Middle frontal gyrus (tissue), 1 donor: ENCODE measurements around the gene RASA1.

ENCODE experiments used
- DNase-seq: peaks from one replicate; pipeline ENCODE4 v3.0.0-alpha.2; 2015; ENCODE audit warnings: low spot score; ENCODE audit errors: extremely low spot score

The RASA1 gene

DNA sequence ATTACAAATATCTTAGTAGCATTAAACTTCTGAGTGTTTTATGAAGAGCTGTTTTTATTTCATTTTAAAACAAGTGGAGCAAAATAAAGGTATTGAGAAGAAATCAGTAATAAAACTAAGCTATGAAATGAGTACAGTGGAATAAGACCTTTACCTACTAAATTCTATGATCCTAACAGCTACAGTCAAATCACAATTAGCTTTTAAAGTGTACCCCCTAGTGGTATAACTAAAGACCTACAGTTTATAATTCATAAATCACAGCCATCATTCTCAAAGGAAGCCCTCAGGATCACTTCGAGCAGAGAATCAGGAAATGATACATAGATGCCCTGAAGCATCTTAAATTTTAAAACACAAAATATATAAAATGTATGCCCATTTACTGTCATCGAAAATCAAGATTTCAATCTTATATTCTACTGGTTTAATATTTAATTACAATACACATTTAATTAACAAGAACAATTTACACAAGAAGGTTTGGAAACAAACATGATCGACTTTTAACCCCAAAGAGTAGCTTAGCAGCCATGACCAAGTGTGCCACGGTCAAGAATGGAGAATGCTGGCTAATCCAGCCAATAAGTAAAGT lies 132.7 kb downstream of the RASA1 start:
- no peak for DNase-seq

DNA sequence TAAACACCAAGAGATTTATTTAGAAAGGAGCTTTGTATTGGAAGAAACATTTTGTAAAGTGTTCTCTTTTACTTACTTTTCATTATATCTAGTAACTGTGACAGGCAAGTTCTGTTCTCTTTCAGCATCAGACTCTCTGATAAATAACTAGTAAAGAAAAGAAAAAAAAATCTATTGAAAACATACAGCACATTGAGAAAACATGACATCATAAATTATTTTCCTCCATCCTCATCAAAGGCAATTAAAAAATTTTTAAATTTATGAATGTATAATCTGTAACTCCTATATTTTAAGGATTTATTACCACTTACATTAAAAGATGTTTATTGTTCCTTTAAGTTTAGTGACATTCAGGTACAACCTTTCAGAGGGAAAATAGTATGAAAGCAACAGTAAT lies 133.9 kb downstream of the RASA1 start:
- DNase-seq = no peak

DNA sequence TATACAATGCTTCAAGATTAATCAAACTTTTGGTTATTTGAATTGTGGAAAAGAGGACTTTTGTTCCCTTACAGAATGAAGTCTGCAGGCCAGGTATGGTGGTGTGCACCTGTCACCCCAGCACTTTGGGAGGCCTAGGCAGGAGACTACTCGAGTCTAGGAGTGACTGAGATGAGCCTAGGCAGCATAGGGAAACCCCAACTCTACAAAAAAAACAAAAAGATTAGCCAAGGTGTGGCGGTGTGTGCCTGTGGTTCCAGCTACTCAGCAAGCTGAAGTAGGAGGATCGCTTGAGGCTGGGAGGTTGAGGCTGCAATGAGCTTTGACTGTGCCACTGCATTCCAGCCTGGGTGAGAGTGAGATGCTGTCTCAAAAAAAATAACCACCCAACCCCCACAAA lies 135.7 kb downstream of the RASA1 start:
- DNase-seq = no peak

DNA sequence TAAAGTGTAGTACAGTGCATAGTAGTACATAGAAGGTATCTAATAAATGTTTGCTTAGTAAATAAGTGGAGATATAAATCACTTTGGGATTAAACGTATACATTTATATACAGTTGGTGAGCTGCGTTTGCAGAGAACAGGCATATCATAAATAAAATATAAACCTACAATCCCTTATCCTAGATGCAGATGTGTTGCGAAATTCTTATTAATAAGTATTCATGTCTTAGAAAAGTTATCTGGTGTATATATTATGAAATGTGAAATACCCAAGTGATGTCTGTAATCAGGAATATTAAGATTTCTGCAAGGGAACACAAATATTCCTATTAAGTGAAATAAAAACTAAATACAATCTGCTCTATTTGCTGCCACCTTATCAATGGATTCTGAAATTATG lies 136.2 kb downstream of the RASA1 start:
- DNase-seq = no peak

DNA sequence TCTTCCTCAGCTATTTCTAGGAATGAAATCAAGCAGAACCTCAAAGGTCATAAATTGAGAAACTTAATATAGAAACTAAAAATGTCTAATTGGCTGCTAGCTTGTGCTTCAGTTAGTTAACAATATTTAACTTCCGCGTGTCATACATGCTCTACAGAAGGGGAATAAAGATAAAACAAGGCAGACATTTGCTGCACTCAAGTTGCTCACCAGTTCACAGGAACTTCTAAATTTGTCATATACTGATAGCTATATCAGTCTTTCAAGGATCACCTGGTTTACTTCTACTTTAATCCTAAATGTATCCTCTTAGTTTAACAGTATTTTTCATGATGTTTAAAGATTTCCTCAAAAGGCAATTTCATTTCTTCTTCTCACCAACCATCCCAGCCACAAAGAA lies 136.7 kb downstream of the RASA1 start:
- DNase-seq = no peak

DNA sequence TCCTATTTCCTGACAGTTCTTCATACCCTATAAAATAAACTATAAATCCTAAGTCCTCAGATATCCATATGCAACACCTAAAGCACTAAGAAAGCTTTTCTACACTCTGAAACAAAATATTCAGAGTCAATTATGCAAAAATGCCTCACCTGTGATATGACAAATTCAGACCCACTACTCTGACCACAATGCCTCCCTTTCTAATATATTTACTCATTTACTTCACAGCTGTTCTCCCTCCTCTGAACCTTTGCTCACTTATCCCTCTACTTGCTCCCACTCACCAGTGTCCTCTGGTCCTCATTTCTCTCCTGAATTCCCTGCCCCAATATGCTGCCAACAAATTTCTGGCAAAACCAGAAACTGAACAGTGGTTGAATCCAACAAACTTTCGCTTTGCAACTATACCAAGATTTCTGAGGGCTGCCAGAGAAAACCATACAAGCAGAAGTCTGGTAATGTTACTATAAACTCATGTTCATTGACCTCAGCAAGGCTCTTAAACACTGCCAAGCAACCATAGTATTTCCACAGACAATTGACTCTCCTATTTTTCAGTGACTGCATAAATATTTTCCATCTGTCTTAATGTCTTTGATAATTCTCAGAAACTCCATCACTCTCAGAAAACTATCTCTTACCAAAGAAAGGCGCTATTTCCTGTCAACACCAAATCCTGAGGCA lies 137.9 kb downstream of the RASA1 start:
- DNase-seq = no peak

DNA sequence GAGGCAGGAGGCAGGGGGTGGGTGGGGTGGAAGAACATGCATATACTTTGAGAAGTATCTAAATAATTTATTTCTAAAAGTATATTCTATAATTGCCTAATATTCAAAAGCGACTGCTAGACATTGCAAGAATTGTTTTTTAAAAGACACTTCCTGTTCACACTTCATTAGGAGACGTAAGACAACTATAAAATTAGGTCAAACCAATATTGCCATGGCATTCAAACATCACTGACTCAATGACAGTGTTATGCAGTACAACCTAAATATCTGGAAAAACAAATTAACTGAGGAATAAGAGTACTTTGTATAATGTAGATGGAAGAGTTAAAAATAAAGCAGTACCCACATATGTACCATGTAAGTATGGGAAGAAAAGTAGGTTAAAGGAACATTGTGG lies 140.5 kb downstream of the RASA1 start:
- DNase-seq = no peak

DNA sequence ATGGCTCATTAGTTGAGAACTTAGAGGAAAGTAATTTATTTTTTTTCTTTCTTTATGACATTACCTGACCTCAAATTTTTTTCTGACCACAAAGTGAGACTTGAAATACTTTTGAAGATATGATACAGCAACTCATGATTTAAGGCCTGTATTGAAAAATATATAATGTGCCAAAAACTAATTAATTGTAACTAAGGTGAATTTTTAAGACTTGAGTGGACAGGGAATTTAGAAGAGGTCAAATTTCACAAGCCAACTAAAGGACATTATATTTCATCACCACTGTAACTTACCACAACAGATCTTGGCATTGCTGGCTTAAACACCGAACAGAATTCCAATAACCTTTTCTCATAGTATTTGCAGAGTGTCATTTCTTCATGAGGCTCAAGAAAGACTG lies 143.2 kb downstream of the RASA1 start:
- no peak for DNase-seq

DNA sequence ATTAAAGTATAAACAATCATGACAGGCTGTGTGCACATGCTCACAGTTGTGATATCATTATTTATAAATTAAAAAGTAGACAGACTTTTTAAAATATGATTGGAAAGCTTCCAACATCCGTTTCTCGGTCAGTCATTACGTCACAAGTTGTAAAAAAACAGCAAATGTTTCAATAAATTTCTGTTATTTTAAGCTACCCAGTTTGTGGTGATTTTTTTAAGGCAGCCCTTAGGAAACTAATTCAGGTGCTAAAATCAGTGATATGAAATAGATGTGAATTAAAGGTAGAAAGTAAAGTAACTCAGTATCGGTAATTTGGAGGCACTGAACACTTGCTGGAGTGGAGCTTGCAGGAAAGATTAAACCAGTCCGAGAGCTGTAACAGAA lies 143.9 kb downstream of the RASA1 start:
- no peak for DNase-seq

DNA sequence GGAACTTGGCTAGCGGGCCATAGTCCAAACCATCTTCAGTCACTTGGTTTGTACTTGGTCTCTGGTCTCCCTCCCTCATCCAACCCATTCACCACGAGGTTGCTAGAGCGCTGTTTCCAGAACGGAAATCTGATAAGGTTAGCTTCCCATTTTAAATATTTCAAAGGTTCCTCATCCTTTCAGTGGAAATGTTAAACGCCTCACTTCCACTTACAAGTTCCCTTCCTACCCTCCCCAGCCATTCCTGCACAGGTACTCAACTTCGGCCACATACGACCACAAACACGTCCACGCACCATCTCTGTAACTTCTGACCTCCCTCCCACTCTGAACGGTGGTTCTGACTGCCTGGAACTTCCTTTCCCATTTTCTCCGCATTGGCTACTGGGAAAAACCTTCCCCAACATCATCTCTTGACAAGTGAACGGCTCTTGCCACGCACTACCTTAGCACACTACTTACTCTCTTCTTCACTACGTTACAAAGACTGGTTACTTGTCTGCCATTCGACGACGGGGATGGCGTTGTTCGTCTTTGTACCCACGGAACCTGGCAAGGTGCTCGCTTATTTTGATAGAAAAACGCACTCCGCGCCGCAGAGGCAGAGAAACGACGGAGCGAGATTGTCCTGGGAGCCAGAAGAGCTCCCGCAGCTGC lies 144.4 kb downstream of the RASA1 start:
- no peak for DNase-seq

DNA sequence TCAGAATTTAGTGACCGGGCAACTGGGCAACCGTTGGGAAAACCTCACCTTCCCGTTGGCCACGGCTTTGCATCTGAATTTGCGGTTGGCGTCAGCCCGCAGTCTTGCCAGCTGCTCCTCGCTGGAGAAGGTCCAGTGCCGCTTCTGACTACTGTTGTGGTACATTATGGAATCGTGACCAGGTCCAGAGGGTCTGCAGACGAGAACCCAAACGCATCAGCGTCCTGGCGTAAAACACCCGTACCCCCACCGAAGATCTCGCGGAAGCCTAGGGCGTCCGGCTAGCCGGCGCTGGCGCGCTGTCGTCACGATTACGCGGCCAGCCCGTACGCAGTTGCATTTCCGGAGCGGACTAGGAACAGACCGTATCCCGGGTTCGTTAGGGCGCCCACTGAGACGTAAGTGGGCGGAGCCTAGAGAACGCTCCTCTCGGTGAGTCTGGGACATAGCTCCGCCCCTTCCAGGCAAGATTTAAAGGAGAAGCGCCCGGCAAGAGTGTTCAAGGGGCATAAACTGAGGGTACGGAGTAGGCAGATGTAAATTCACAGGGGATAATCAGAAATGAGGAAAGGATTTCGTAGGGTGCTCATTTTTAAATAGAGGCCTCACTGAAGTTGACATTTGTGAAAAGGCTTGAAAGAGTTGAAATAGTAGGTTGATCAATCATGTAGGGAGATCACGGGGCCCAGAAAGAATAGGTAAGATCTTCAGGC lies 145.1 kb downstream of the RASA1 start, which contains the start of gene CCNH:
Gene CCNH (minus strand): TSS at position 301 of the 713 bp plus-strand sequence. CDS start 136 bp downstream, at position 165.
- DNase-seq = peak; percentile 99

DNA sequence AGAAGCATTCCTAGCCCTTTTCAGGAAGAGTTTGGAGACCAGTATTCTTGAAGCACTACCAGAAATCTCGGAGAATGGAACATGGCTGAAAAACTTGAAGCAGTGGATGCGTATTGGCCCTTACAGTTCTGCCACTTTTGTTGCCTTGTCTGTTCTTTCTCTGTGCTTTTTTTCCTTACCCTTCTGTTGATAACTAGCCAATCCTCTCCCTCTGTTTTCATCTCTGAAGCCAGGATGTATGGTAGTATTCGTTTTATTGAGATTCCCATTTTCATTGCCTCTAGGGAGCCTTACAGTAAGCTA lies 145.6 kb downstream of the RASA1 start:
- no peak for DNase-seq

DNA sequence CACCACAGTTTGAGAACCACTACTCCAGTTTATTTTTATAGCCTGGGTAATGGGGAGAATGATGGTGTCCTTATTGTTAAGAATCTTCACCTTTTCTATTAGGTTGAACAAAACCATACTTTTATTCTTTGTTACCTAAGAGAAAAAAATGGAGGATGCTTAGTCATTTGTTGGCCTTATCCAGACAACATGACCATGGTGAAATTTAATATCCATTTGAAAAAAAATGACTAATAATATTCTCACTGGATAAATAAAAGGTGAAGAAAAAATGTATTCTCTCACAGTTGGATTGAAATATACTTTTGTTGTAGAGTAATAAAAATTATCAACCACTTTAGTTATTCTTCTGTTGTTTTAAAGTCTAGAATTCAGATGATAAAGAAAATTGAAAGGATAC lies 150.8 kb downstream of the RASA1 start:
- no peak for DNase-seq

DNA sequence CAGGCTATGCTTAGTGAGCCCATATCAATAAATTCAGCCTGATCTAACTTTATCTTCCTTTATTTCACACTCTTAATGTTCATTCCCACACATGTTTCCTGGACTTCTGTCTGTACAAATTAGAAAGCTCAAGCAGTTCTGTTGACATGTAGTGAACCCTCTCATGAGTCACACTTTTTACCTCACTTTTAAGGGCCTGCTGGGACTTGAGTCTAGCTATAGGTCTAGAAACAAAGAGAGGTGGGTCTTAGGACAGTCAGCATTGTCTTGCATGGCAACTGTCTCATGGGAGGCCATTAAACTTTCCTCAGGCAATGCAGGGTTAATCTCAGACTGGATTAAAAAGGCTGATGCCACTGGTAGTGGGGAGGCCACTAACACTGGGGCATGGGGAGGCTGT lies 153.6 kb downstream of the RASA1 start:
- DNase-seq = no peak

DNA sequence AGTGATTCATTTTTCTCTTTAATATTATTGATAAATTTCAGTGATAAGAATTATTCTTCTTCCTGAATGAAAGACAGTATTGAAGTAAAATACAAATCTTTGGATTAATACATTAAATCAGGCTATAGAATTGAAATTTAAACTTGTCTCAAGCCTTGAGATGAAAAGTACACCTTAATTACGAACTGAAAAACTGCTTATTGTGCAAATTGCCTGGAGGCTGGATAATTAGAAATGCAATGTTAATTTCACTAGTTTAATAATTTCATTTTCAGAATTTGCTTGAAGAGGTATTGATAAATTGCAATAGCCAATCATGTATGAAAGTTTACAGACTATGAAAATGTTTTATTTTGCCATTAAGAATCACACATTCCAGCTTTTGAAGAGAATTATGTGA lies 156.1 kb downstream of the RASA1 start:
- DNase-seq = no peak

DNA sequence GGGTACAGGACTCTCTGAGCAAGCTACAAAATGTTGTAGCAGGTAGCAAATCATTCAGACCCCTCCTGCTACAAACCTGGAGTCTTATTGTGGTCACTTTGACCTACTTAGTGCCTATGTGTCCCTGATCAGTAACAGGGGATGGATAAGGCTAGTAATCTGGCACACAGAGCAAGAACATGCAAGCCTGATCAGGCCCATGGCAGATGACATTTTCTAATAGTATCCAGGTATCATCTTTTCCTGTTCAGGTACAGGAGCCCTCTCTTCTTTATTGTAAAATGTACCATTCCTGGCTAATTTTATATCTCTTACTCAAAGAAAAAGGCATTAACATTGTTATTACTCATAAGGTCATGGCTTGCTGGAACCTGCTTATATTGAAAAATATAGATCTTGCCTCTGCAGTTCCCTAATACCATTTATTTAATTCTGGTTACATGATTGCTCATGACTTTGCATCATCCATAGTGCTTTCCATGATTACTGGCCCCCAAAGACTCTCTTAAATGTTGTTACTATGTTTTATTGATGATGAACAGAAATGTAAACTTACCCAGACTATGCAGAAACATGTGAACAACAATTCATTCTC lies 163.3 kb downstream of the RASA1 start:
- no peak for DNase-seq

DNA sequence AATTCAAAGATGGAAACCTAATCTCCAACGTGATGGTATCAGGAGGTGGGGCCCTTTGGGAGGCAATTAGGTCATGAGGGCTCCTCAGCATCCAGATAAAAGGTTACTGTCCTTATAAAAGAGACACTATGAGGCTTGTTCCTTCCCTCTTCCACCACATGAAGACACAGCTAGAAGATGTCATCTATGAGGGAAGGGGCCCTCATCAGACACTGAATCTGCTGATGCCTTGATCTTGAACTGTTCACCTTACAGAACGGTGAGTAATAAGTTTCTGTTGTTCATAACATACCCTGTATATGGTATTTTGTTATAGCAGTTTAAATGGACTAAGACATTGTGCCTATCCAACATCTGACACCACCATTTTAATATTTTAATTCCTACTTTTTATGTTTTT lies 164.8 kb downstream of the RASA1 start:
- DNase-seq = no peak

DNA sequence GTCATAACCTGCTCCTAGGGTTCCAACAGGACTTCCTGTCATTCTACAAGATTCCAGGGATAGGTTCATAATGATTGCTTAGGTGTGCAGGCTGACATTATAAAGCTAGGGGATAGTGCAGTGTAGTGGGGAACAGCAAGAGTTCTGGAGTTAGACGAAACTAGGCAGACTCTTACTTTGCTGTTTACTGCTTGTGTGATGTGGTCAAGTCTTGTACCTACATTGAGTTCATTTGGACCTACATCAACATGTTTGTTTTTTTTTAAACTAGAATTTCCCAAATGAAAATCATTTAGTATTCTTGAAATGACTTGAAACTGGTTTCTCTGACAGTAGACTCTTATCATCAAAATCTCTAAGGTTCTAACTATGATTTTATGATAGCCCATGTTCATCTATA lies 166.3 kb downstream of the RASA1 start:
- DNase-seq = no peak

DNA sequence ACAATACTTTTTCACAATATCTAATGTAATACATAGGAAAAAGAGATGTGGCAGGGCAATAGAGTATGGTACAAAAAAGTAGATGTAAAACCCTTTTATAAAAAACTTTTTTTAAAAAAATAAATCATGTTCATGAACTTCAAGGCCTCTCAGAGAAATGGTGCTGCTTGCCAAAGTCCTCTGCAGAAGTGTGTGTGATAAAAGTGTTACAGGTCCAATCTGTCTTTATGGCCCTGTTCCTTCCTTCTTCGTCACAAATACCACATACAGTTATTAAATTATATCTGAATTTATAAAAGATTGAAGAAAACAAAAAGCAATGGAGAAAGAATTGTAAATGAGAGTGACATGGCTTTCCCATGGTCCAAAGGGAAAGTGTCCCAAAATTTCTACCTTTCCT lies 166.8 kb downstream of the RASA1 start:
- no peak for DNase-seq

DNA sequence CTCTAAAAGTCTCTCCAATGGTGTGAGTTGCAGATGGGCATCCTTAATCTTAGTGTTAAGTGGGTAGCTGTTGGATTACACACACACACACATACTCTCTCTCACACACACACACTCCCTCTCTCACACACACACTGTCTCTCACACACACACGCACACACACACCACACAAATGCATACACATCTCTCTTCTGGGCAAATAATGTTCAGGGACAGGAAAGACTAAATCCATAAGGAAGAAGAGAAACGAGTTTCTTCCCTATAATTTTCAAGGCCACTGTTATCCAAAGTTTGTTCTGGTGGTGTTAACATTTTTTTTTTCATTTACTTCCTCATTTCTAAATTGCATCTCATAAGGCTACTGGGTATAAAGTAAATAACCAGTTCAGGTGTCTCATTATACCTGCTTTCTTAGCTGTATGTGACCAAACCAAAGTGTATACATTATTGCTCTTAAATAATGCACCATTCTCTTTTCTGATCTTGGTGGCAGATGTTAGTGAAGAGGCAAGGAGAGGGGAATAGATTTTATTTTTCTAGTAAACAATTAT lies 167.5 kb downstream of the RASA1 start:
- DNase-seq = no peak

DNA sequence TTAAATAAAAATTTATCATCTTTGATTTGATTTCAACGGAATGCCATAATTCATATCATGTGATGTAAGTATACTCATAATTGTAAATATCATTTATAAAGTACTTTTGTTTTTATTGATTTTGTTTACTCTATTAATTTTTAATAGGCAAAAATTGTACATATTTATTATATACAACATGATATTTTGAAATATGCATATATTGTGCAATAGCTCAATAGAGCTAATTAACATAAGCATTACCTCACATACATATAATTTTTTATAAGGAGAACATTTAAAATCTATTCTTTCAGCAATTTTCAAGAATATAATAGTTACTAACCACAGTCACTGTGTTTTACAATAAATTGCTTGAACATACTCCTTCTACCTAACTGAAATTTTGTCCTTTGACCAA lies 170.0 kb downstream of the RASA1 start:
- DNase-seq = no peak

DNA sequence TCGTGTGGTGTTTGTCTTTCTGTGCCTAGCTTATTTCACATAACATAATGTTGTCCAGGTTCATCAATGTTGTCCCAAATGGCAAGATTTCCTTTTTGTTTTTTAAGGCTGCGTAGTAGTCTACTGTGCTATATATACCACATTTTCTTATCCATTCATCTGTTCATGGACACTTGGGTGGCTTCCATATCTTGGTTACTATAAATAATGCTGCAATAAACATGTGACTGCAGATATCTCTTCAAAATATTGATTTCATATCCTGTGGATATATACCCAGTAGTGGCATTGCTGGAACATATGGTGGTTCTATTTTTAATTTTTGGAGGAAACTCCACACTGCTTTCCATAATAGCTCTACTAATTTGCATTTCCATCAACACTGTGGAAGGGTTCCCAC lies 170.5 kb downstream of the RASA1 start:
- no peak for DNase-seq
